IMR-90 (cell line): ENCODE results near the gene SERPINH1. TPM values are rescaled to one million over a fixed set of nuclear protein-coding genes. Genes with fewer than 3 reads are reported as not detected.

Experiments used
- ATAC-seq: fragments of 200-7000 bp; cut with Tn5 transposase; 2 replicates; pipeline ENCODE4 v1.9.1; 2020; ENCODE audit warnings: low read depth, mild to moderate bottlenecking, moderate library complexity
- BruUV-seq: library from RNA; stranded (reverse); fragments of 400-500 nt; replicated peaks from 2 replicates; lab custom pipeline; 2021; lab: Mats Ljungman, UMichigan
- CTCF ChIA-PET: fragments of 300-600 bp; formaldehyde crosslinking; extraction: SDS; loops from one replicate; lab custom pipeline; 2021; ENCODE audit warnings: antibody characterized with exemption; lab: Yijun Ruan, JAX
- POLR2A ChIA-PET: fragments of 300-600 bp; sonication (Branson Sonifier 250); formaldehyde crosslinking; loops from one replicate; lab custom pipeline; 2022; ENCODE audit warnings: antibody characterized with exemption; ENCODE audit not compliant: unreplicated experiment; lab: Charles Lee
- DNase-seq: peaks from one replicate; pipeline ENCODE4 v3.0.0; 2013
- H2AFZ ChIP-seq: replicated peaks from 2 replicates; pipeline ENCODE3; 2013; ENCODE audit warnings: low read length, mild to moderate bottlenecking; ENCODE audit not compliant: poor library complexity
- H2AK5ac ChIP-seq: 2 replicates; pipeline ENCODE4 v1.6.1; 2013; ENCODE audit warnings: low read depth, low read length, inconsistent platforms
- H2AK9ac ChIP-seq: replicated peaks from 2 replicates; pipeline ENCODE3; 2013; ENCODE audit warnings: mild to moderate bottlenecking, low read depth, low read length, moderate library complexity; ENCODE audit not compliant: poor library complexity
- H2BK120ac ChIP-seq: 2 replicates; pipeline ENCODE4 v1.6.1; 2013; ENCODE audit warnings: low read depth, low read length, inconsistent platforms
- H2BK15ac ChIP-seq: 3 replicates; pipeline ENCODE4 v1.6.1; 2013; ENCODE audit warnings: low read depth, low read length, inconsistent platforms
- H2BK20ac ChIP-seq: 2 replicates; pipeline ENCODE4 v1.6.1; 2013; ENCODE audit warnings: low read depth, mild to moderate bottlenecking, inconsistent platforms, low read length, moderate library complexity
- H2BK5ac ChIP-seq: 2 replicates; pipeline ENCODE4 v1.6.1; 2013; ENCODE audit warnings: mild to moderate bottlenecking, low read depth, low read length, inconsistent platforms; ENCODE audit not compliant: poor library complexity, severe bottlenecking
- H3K14ac ChIP-seq: replicated peaks from 2 replicates; pipeline ENCODE4 v1.6.1; 2013; ENCODE audit warnings: low read depth, low read length, inconsistent platforms
- H3K18ac ChIP-seq: 2 replicates; pipeline ENCODE4 v1.6.1; 2013; ENCODE audit warnings: low read depth, low read length, control low read depth
- H3K23ac ChIP-seq: 2 replicates; pipeline ENCODE4 v1.6.1; 2013; ENCODE audit warnings: low read depth, low read length, inconsistent platforms
- H3K27ac ChIP-seq: 2 replicates; pipeline ENCODE4 v1.5.1; 2013; ENCODE audit warnings: mild to moderate bottlenecking, control low read depth, low read length; ENCODE audit not compliant: insufficient read depth
- H3K27me3 ChIP-seq: 2 replicates; pipeline ENCODE4 v1.6.1; 2013; ENCODE audit warnings: low read length; ENCODE audit not compliant: control insufficient read depth, insufficient read depth
- H3K36me3 ChIP-seq: 2 replicates; pipeline ENCODE4 v1.6.1; 2013; ENCODE audit warnings: low read length, mixed read lengths; ENCODE audit not compliant: control insufficient read depth, insufficient read depth
- H3K4ac ChIP-seq: 2 replicates; pipeline ENCODE4 v1.6.1; 2013; ENCODE audit warnings: low read depth, low read length, inconsistent platforms
- H3K4me1 ChIP-seq: 2 replicates; pipeline ENCODE4 v1.6.1; 2013; ENCODE audit warnings: low read length, mixed read lengths; ENCODE audit not compliant: control insufficient read depth, insufficient read depth
- H3K4me2 ChIP-seq: 2 replicates; pipeline ENCODE4 v1.6.1; 2013; ENCODE audit warnings: low read depth, mild to moderate bottlenecking, control low read depth, low read length, moderate library complexity
- H3K4me3 ChIP-seq: 2 replicates; pipeline ENCODE4 v1.5.1; 2013; ENCODE audit warnings: low read depth, mild to moderate bottlenecking, control low read depth, low read length, moderate library complexity; ENCODE audit not compliant: insufficient read depth
- H3K56ac ChIP-seq: 2 replicates; pipeline ENCODE4 v1.6.1; 2013; ENCODE audit warnings: low read length, inconsistent platforms; ENCODE audit not compliant: insufficient read depth; ENCODE audit errors: extremely low read depth
- H3K79me1 ChIP-seq, 2 experiments: 2 replicates each; pipeline ENCODE4 v1.6.1; 2013; ENCODE audit warnings: low read length in 2 of 2, inconsistent platforms in 1 of 2, low read depth in 1 of 2
- H3K9ac ChIP-seq: 2 replicates; pipeline ENCODE4 v1.6.1; 2013; ENCODE audit warnings: low read depth, low read length, control low read depth
- H3K9me1 ChIP-seq: 2 replicates; pipeline ENCODE4 v1.6.1; 2013; ENCODE audit warnings: low read length, inconsistent platforms; ENCODE audit not compliant: insufficient read depth
- H3K9me3 ChIP-seq: 2 replicates; pipeline ENCODE4 v1.6.1; 2013; ENCODE audit warnings: low read length; ENCODE audit not compliant: control insufficient read depth, insufficient read depth
- H4K20me1 ChIP-seq: 2 replicates; pipeline ENCODE4 v1.6.1; 2013; ENCODE audit warnings: low read length, inconsistent platforms; ENCODE audit not compliant: insufficient read depth
- H4K5ac ChIP-seq: 2 replicates; pipeline ENCODE4 v1.6.1; 2013; ENCODE audit warnings: mild to moderate bottlenecking, low read depth, low read length, control low read depth
- H4K8ac ChIP-seq, 2 experiments: 2 replicates each; pipeline ENCODE4 v1.6.1; 2013; ENCODE audit warnings: low read depth in 2 of 2, low read length in 2 of 2, control low read depth in 1 of 2, inconsistent platforms in 1 of 2
- H4K91ac ChIP-seq: 2 replicates; pipeline ENCODE4 v1.6.1; 2013; ENCODE audit warnings: low read depth, low read length, inconsistent platforms; ENCODE audit not compliant: insufficient read depth
- BHLHE40 ChIP-seq: fragments of 150-350 bp; IDR thresholded peaks from 2 replicates; pipeline ENCODE4 v1.6.1; 2016; ENCODE audit warnings: mild to moderate bottlenecking, low read depth, low read length
- CEBPB ChIP-seq: IDR thresholded peaks from 2 replicates; pipeline ENCODE4 v1.6.1; 2012; ENCODE audit warnings: low read depth, low read length, improper control_type of control experiment
- CHD1 ChIP-seq: IDR thresholded peaks from 2 replicates; pipeline ENCODE4 v1.6.1; 2012; ENCODE audit warnings: low read depth, low read length, improper control_type of control experiment
- FOS ChIP-seq: fragments of 150-350 bp; IDR thresholded peaks from 2 replicates; pipeline ENCODE4 v1.6.1; 2016; ENCODE audit warnings: low read depth, low read length
- MAZ ChIP-seq: IDR thresholded peaks from 2 replicates; pipeline ENCODE4 v1.6.1; 2012; ENCODE audit warnings: low read depth, mild to moderate bottlenecking, low read length, improper control_type of control experiment, moderate library complexity, borderline replicate concordance
- MXI1 ChIP-seq: IDR thresholded peaks from 2 replicates; pipeline ENCODE4 v1.6.1; 2012; ENCODE audit warnings: low read depth, mild to moderate bottlenecking, low read length, moderate library complexity, borderline replicate concordance
- POLR2A ChIP-seq: IDR thresholded peaks from 2 replicates; pipeline ENCODE4 v1.6.1; 2012; ENCODE audit warnings: mild to moderate bottlenecking, low read depth, low read length
- RCOR1 ChIP-seq: IDR thresholded peaks from 2 replicates; pipeline ENCODE4 v1.6.1; 2012; ENCODE audit warnings: mild to moderate bottlenecking, low read length, improper control_type of control experiment; ENCODE audit not compliant: insufficient replicate concordance
- RFX5 ChIP-seq: IDR thresholded peaks from 2 replicates; pipeline ENCODE4 v1.8.0; 2012; ENCODE audit warnings: low read depth, mild to moderate bottlenecking, low read length, moderate library complexity
- dilution Hi-C: fragments of 300-500 bp; cut with HindIII; formaldehyde crosslinking; loops from one replicate; pipeline ENCODE4 v1.14.3; 2018; ENCODE audit warnings: low sequenced_read_pairs; ENCODE audit not compliant: unreplicated experiment
- in situ Hi-C: fragments of 300-500 bp; cut with MboI; formaldehyde crosslinking; loops from 3 replicates; pipeline ENCODE4 v1.14.3; 2019; ENCODE audit warnings: low sequenced_read_pairs, inconsistent platforms, mixed read lengths
- intact Hi-C: fragments of 100-400 bp; cut with micrococcal nuclease; formaldehyde crosslinking; loops from 2 replicates; pipeline ENCODE4 v1.10.0; 2022
- polyA plus RNA-seq, 3 experiments: library from polyadenylated mRNA; depleted of rRNA; stranded (reverse); fragments of >200 nt; gene quantifications; 2 replicates each; pipeline ENCODE4 v1.2.3, GENCODE V29; 2012; ENCODE audit warnings: low replicate concordance in 1 of 3
- total RNA-seq: library from RNA; depleted of rRNA; stranded (reverse); fragments of >200 nt; gene quantifications from 2 replicates; pipeline ENCODE4 v1.2.3, GENCODE V29; 2012
- TF ChIP-seq, protein P1 (sequence below): fragments of 150-350 bp; IDR thresholded peaks from 2 replicates; pipeline ENCODE4 v1.6.1; 2016; ENCODE audit warnings: low read depth, mild to moderate bottlenecking, low read length, moderate library complexity, borderline replicate concordance

The SERPINH1 gene
- total and polyA plus RNA-seq, 2 of the 4 experiments (the other 2 are of a cell fraction) = 841 to 1,857 TPM

DNA sequence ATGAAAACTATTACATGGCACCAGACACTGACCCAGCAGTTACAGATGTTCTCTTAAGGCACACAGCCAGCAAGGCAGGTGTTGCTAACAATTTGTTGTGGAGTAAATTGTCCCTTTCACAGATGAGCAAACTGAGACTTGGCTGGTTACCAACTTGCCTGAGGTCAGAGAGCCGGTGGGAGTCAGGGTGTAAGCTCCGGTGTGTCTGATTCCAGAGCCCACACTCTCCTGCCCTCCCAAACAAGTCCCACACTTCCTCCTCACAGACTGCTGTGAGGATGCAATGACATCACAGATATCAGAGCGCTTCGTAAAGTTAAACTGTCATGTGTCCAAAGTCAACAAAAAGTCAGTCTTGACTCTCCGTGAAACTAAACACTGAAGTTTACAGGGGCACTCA, 48.8 kb upstream of the SERPINH1 start (continued):
- TF ChIP-seq, protein P1, sequence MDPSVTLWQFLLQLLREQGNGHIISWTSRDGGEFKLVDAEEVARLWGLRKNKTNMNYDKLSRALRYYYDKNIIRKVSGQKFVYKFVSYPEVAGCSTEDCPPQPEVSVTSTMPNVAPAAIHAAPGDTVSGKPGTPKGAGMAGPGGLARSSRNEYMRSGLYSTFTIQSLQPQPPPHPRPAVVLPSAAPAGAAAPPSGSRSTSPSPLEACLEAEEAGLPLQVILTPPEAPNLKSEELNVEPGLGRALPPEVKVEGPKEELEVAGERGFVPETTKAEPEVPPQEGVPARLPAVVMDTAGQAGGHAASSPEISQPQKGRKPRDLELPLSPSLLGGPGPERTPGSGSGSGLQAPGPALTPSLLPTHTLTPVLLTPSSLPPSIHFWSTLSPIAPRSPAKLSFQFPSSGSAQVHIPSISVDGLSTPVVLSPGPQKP = no peak
- TF ChIP-seq FOS (no peak), POLR2A (no peak), CHD1 (no peak)

DNA sequence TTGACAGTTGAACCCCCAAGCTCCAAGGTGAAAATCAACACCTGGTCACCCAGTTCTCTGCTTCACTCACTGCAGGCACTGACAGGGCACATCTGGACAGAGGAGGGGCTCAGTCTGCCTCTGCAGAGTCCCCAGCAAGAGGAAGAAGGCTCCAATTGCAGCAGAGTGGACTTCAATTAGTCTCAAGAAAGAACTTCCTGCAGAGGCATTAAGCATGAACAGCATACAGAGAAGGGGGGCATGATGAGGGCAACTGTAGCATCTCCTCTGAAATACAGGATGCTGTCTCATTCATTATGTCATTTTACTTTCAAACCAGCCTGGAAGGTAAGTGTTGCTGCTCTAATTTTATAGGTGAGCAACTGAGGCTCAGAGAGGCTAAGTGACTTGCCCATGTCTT, 47.5 kb upstream of the SERPINH1 start:
- Histone ChIP-seq H3K14ac (no peak overlapping the region), H3K9me3 (peaks cover 2% of the 10 kb centered on the region; the same call in 1 of the 2 replicates), H4K8ac (no peak overlapping the region), H3K4ac (no peak overlapping the region), H3K4me3 (no peak overlapping the region), H3K23ac (no peak overlapping the region), H3K56ac (no peak overlapping the region), H3K4me1 (peaks cover 8% of the 10 kb centered on the region), H4K91ac (no peak overlapping the region), H2BK15ac (0 out of 3 replicates have a peak overlapping the region, but pooled peaks have one; percentile 37), H2BK120ac (no peak overlapping the region), H4K20me1 (0 out of 2 replicates have a peak, but pooled peaks cover 6% of the 10 kb centered on the region), H3K9me1 (0 out of 2 replicates have a peak, but pooled peaks cover 5% of the 10 kb centered on the region), H3K27ac (no peak overlapping the region), H2AK5ac (no peak overlapping the region), H3K27me3 (no peaks in the 10 kb centered on the region), H3K18ac (no peak overlapping the region), H4K5ac (no peak overlapping the region), H3K4me2 (no peak overlapping the region), H2AFZ (no peak overlapping the region), H3K79me1 (no peaks in the 10 kb centered on the region), H3K36me3 (no peaks in the 10 kb centered on the region), H2BK5ac (no peak overlapping the region), H3K9ac (no peak overlapping the region), H2AK9ac (no peak overlapping the region), H2BK20ac (no peak overlapping the region)
- intact Hi-C loops = no loop called here
- TF ChIP-seq CEBPB (no peak), MXI1 (no peak), RCOR1 (no peak), BHLHE40 (no peak), MAZ (no peak), RFX5 (no peak), CHD1 (no peak)
- TF ChIP-seq, protein P1 = no peak
- CTCF ChIA-PET = no interaction called here
- dilution Hi-C loops = no loop called here
- POLR2A ChIA-PET = no interaction called here
- no TSS peak for BruUV-seq
- ATAC-seq (no peak), DNase-seq (no peak)
- in situ Hi-C loops = no loop called here
